ENCODE results near the gene ANKRD12. TPM values are rescaled to one million over a fixed set of nuclear protein-coding genes. Genes with fewer than 3 reads are reported as not detected.

Gene ANKRD12
- total RNA-seq, 1 experiment from 2014 or later, result 21.4 TPM

DNA sequence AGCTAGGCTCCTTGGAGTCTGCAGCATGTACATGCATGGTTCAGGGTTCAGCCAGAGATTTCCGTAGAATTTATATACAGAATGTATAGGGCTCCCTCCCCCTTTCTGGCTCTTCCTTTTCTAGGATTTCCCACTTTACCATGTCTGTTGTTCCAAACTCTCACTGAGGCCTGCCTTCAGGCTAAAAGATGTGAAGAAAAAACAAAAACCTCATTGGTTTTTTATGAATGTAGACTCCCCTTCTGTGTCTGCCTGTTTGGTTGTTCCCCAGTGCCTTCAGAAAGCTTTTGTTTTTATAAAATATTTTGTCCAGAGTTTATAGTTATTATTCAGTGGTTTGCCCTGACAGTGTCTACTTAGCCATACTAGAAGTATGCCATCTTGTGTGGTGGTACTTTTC is 30.5 kb upstream of the ANKRD12 start:
- DNase-seq (ENCODE audit: low read depth), result no peak

GRCh38 chr18:9106800-9107584 is 29.6 kb upstream of the ANKRD12 start:
- DNase-seq (ENCODE audit: low read depth), result no peak

DNA sequence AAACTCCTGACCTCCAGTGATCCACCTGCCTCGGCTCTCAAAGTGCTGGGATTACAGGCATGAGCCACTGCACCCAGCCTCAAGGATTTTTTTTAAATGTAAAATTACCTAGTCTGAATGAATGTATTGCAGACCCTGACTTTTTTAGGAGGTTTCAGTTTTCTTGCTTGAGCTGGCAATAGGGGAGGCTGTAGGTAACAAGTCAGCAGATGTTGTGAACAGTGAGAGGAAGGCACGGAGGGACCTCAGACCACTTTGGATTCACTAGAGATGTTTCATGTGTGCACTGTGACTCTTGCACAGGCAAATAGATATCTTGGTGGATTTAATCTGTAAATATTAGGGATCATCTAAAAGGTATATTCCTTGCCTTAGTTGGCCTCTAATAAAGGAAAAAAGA is 27.7 kb upstream of the ANKRD12 start:
- DNase-seq (ENCODE audit: low read depth), result no peak

GRCh38 chr18:9109523-9109922 is 27.1 kb upstream of the ANKRD12 start:
- DNase-seq (ENCODE audit: low read depth), result peak; percentile 47

DNA sequence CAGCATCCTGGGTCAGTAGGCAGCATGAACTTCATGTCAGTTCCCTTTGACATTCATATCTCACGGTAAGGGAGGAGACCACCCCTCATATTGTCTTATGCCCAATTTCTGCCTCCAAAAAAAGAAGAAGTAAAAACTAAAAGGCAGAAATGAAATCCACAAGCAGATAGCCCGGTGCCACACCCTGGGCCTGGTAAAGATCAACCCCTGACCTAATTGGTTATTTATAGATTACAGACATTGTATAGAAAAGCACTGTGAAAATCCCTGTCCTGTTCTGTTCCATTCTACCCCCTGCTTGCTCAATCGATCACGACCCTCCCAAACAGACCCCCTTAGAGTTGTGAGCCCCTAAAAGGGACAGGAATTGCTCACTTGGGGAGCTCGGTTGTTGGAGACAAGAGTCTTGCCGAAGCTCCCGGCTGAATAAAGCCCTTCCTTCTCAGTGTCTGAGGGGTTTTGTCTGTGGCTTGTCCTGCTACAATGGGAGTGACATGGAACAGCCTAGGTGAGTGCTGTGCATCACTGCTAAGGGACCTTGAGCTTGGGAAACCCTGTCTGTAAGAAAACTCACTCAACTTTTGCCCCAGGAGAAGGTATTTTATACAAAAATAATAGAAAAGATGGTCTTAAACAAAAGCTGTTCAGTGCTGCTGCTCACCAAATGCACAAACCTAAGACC is 23.0 kb upstream of the ANKRD12 start:
- DNase-seq (ENCODE audit: low read depth), result no peak

DNA sequence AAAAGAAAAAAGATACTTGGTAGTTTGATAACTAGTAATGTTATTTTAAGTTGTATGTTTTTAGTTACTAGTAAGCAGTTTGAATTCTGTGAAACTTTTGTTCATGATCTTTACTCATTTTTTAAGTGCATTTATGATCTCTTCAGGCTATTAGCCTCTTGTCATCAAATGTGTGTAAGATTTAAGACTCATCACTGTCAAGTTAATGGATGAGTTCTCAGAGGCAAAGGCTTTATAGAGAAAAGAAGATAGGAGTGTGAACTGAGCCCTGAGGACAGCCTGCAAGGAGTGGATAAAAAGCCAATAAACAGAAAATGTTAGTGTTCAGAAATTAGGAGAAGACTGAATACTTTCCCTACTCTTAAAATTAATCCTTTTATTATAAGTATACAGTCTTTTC is 20.6 kb upstream of the ANKRD12 start:
- DNase-seq (ENCODE audit: low read depth), result no peak

GRCh38 chr18:9117980-9118841 is 18.4 kb upstream of the ANKRD12 start:
- peak; percentile 43 for DNase-seq (ENCODE audit: low read depth)

GRCh38 chr18:9120796-9121195 is 15.8 kb upstream of the ANKRD12 start:
- DNase-seq (ENCODE audit: low read depth), result no peak

- DNase-seq (ENCODE audit: low read depth), result no peak
Measured at GRCh38 chr18:9123520-9123919, 13.1 kb upstream of the ANKRD12 start.

DNA sequence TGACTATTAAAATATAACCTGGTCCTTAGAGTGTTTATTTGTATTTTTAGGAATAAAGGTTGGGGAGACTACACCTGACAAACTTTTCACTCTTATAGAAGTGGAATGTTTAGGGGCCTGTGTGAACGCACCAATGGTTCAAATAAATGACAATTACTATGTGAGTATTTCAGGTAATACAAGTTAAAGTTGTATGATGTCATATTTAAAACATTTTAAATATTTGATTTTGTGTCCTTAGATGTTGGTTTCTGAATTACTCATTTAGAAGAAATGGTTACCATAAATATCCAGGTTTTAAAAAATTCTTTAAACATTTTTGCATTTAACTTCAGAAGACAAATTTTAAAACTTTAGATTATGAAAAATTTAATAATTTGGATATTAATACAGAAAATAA is 11.8 kb upstream of the ANKRD12 start:
- DNase-seq (ENCODE audit: low read depth), result no peak

DNA sequence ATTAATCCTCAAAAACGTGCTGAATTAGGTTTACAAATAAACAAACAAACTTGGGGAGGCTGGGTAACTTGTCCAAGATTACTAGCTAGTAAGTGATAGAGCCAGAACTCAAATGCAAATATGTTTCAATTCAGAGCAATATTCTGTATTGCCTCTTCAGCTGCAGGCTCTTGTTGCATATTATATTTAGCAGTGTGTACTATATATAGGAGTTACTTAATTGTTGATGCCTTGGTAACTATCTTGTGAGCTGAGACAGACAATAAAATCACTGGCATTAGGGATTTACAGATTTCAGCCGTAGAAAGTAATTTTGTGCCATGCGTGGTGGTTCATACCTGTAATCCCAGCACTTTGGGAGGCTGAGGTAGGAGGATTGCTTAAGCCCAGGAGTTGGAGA is 10.2 kb upstream of the ANKRD12 start:
- no peak for DNase-seq (ENCODE audit: low read depth)

GRCh38 chr18:9130195-9130594 is 6.4 kb upstream of the ANKRD12 start:
- DNase-seq (ENCODE audit: low read depth), result no peak

DNA sequence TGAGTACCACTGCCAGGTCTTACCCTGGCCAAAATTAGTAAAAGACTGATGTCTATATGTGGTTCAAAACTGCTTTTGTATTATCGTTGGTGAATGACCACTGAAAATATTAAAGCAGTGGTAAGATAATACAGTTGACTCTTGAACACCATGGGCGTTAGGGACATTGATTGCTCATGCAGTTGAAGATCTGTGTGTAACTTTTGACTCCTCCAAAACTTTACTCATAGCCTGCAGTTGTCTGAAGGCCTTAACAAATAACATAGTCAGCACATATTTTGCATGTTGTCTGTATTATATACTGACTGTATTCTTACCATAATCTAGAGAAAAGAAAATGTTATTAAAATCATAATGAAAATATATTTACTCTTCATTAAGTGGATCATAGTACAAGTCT is 5.8 kb upstream of the ANKRD12 start:
- DNase-seq (ENCODE audit: low read depth), result peak; percentile 80

- DNase-seq (ENCODE audit: low read depth), result no peak
Measured at GRCh38 chr18:9132628-9133027, 4.0 kb upstream of the ANKRD12 start.

GRCh38 chr18:9133225-9133624 is 3.4 kb upstream of the ANKRD12 start:
- DNase-seq (ENCODE audit: low read depth), result no peak

DNA sequence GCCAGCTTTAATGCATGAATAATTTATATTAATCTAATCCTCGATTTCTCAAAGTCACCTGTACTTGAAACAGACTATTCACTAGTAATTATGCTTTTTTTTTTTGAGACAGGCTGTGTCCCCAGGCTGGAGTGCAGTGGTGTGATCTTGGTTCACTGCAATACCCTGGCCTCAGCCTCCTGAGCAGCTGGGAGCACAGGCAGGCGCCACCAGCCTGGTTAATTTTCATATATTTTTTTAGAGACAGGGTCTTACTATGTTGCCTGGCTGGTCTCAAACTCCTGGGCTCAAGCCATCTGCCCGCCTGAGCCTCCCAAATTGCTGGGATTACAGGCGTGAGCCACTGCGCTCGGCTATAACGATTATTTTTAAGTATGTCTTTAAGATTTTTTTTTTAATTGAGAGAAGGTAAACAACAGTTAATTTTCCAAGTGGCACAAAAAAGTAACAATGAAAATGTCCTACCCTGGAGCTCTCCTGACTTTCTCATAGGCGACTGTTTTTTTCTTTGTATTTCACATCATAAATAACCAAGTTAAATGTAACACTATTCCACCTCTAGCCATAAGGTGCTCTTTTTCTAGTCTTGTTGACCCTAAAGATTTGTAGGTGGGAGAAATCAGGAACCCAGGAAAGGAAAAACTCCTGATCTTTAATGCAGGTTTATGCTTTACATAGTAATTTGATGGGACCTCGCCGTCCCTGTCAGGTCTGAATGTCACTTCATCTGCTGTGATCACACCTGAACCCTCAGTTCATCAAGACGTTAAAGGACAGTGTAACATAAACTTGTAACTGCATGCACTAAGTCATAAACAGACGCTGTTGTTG is 1.3 kb upstream of the ANKRD12 start:
- no peak for DNase-seq (ENCODE audit: low read depth)

- DNase-seq (ENCODE audit: low read depth), result no peak
Measured at GRCh38 chr18:9135912-9136314, 668 bp upstream of the ANKRD12 start.

GRCh38 chr18:9137168-9138066 is 836 bp downstream of the ANKRD12 start:
- DNase-seq (ENCODE audit: low read depth), result peak; percentile 90

- no peak for DNase-seq (ENCODE audit: low read depth)
Measured at GRCh38 chr18:9139400-9140039, 2.9 kb downstream of the ANKRD12 start.

DNA sequence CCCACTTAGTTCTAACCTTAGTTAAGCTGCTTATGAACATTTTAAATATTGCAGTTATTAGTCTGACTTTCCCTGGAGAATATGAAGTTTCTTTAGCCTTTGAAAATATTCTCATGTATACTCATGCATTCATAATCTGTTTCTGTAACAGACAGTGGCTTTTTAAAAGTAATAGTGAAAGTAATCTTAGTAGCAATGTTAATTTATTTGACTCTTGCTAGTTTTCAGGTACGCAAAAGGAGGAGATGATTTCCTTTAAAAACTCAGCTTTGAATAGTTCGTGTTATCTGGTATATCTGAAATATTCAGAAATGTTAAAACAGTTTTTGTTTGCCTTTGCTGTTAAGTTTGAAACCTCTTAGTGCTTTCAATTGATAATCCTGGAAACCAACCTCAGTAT is 3.8 kb downstream of the ANKRD12 start:
- no peak for DNase-seq (ENCODE audit: low read depth)
